Stimulated activated naive CD8-positive, alpha-beta T cell treated with anti-CD3 and anti-CD28 coated beads, Interleukin-15, Interleukin-2, amounts not matched to agents 100 U/mL and 50 U/mL, for 24 hours (primary cell): ENCODE results near the gene TTLL11.
"Not testable (repeated sequence)": the region's sequence is repeated elsewhere in the genome, so short reads cannot be mapped to it uniquely, and the experiment has no call there.

Source experiments
- ATAC-seq: fragments of 150-1000 bp; cut with Tn5 transposase; one replicate; pipeline ENCODE4 v1.10.0; 2021
- DNase-seq: peaks from one replicate; pipeline ENCODE4 v3.0.0; 2021

Gene TTLL11

DNA sequence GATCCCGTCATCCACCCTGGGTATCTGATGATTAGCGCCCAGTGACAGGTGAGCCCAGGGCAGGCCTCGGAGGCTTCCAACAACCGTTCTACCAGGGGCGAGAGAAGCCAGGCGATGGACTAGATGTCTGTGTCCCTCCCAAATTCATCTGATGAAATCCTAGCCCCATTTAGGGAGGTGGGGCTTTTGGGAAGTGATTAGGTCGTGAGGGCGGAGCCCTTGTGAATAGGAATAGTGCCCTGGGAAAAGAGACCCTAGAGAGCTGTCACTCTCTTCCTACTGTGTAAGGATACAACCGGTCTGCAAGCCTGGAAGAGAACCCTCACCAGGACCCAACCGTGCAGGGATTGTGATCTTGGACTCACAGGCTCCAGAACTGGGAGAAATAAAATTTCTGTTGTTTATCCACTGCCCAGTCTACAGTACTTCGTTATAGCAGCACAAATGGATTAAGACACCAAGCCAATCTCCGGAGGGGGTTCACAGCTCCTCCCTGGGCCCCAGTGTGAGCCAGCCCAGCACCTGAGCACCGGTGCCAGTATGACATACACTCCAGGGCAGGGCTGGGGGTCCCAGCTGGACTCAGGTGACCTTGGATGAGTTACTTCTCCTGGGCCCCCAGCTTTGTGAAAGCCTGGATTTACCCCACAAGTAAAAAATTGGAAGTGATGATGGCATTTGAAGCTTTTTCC, 279.4 kb downstream of the TTLL11 start:
- no peak for DNase-seq
- no peak for ATAC-seq

DNA sequence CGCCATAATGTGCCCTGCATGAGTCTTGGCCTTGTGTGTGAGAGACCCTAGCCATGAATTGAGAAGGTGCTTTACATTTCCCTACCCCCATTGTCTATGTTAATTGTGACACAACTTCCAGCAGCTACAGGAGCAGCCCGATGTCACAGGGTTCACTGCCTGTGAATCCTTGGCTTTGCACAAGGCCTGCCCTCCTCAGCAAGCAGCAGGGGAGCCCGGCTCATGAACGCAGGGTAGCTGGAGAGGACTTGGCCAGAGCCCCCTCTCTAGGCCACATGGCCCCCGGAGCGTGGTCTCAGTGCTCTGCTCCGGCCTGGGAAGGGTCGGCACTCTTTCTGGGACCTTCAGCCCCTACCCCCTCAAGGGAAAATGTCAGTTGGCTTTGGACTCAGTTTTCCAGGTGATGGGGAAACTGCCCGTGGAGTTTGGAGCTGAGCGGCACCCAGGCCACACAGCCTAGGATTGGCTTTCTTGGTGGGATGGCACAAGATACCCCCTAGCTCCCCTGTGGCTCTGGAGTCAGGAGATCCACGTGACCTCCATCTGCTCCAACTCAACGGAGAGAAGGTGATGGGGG, 280.9 kb downstream of the TTLL11 start:
- ATAC-seq (no peak), DNase-seq (no peak)

- DNase-seq (no peak), ATAC-seq (no peak)
Measured at GRCh38 chr9:121811751-121812150, 281.4 kb downstream of the TTLL11 start.

- ATAC-seq, result no peak
- DNase-seq, result no peak
Measured at GRCh38 chr9:121811140-121811539, 282.0 kb downstream of the TTLL11 start.

GRCh38 chr9:121810489-121810888, 282.6 kb downstream of the TTLL11 start:
- no peak for ATAC-seq

DNA sequence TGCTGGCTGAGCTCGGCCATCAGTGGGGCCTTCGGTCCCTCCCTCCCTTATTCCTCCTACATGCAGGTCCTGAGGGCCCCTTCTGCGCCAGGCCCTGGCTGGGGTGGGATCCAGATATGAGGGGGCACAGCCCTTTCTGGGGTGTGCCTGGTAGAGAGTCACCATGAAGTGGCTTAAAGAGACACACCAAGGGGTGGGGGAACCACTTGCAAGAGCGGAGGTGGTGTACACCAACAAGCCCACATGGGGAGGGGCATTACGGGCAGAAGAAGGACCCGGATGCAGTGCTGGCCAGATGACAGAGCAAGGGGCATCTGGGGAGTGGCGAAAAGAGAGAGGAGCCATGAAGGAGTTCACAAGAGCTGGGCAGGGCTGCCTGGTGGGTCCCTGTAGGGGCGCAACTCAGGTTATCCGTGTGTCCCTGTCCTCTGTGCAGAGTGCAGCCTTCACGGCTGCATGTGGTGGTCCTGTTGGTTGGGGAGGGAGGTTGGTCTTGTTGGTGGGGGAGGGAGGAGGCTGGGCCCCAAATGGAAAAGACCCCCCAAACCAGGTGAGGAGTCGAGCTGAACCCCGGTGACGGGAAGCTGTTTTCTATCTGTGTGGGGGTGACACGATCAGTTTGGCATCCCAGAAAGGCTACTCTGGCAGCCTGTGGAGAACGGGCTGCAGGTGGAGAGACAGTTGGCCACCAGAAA, 283.6 kb downstream of the TTLL11 start:
- ATAC-seq (no peak), DNase-seq (no peak)

More at GRCh38 chr9:121810489-121810888, 282.6 kb downstream of the TTLL11 start:
- DNase-seq, result no peak

DNA sequence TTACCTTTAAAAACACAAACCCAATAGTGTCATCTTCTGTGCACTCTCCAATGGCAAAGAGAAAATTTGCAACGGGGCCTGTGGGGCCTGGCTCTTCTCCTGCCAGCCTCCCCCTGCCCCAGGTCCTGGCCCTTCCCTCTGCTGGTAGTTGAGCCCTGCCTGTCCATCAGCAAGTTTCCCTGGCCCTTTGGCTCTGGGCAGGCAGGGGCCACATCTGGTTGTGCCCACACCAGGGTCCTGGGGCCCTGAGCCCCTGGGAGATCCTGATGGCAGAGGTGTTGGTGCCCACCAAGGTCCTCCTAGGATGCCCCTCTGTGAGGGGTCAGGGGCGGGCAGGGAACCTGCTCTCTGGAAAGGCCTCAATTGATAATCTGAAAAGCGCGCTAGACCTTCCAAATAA, 284.3 kb downstream of the TTLL11 start:
- no peak for ATAC-seq
- no peak for DNase-seq

- no peak for DNase-seq
- ATAC-seq, result no peak
Measured at GRCh38 chr9:121807823-121808278, 285.3 kb downstream of the TTLL11 start.

GRCh38 chr9:121807069-121807822, 285.9 kb downstream of the TTLL11 start:
- DNase-seq (no peak), ATAC-seq (no peak)

GRCh38 chr9:121802753-121803152, 290.4 kb downstream of the TTLL11 start:
- ATAC-seq (no peak), DNase-seq (no peak)

GRCh38 chr9:121801579-121801978, 291.5 kb downstream of the TTLL11 start:
- DNase-seq, result no peak
- no peak for ATAC-seq

DNA sequence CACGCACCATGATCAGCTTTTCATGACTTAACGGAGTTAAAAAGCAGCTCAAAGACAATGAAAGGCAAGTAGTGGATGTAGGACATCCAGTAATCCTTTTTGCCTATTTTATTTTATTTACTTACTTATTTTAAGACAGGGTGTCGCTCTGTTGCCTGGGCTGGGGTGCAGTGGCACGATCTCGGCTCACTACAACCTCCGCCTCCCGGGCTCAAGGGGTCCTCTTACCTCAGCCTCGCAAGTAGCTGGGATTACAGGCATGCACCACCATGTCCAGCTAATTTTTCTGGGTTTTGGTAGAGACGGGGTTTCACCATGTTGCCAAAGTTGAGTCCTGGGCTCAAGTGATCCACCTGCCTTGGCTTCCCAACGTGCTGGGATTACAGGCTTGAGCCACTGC, 292.7 kb downstream of the TTLL11 start:
- DNase-seq (no peak), ATAC-seq (no peak)

- ATAC-seq (no peak), DNase-seq (no peak)
Measured at GRCh38 chr9:121798941-121799340, 294.2 kb downstream of the TTLL11 start.

DNA sequence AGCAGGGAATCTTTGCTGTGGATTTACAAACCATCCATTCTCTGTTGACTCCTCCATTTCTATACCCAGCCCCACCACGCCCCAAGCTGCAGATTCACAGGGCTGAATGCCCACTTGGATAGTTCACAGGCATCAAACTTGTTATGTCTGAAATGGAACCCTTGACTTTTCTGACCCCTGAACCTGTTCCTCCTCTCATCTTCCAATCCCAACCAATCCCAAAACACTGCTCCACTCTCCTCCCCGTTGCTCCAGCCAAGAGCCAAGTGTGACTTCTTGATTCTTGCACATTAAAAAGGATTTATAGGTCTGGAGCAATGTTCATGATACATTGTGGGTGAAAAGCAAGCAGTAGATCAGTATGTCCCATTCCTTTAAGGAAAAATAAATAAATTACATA, 296.0 kb downstream of the TTLL11 start:
- DNase-seq, result no peak
- ATAC-seq, result no peak

- not testable (repeated sequence) for ATAC-seq, DNase-seq
Measured at GRCh38 chr9:121794334-121794733, 298.8 kb downstream of the TTLL11 start.

GRCh38 chr9:121792476-121792875, 300.6 kb downstream of the TTLL11 start:
- ATAC-seq, DNase-seq: not testable (repeated sequence)

DNA sequence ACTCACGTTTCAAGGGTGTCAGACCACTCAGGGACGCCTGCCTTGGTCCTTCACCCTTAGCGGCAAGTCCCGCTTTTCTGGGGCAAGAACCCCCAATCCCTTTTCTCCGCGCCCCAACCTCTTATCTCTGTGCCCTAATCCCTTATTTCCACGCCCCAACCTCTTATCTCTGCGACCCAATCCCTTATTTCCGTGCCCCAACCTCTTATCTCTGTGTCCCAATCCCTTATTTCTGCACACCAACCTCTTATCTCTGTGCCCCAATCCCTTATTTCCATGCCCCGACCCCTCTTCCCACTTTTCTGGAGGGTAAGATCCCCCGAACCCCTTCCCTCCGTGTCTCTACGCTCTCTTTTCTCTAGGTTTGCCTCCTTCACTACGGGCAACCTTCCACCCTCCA, 302.3 kb downstream of the TTLL11 start:
- ATAC-seq (no peak), DNase-seq (no peak)

DNA sequence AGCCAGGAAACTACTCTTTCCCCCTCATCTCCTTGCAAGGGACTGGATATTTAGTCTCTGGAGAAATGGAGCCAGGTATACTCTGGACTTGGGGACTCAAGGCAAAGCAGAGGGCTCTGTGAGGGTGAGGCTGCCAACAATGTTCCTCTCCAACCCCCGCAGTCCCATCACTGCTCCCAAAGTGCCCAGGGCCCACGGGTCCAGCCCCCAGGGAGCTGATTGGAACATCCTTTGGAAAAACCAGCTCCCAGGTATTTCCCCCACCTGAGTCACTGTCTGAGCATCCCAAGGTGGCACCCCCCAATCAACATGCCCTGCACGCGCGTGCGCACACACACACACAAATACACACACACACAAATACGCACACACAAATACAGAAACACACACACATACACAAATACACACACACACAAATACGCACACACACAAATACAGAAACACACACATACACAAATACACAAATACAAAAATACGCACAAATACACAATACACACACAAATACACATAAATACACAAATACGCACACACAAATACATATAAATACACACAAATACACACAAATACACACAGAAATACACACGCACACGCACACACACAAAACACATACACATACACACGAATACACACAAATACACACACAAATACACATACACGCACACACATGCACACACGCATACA, 304.3 kb downstream of the TTLL11 start:
- ATAC-seq (no peak), DNase-seq (no peak)

GRCh38 chr9:121786998-121787422, 306.1 kb downstream of the TTLL11 start:
- no peak for ATAC-seq
- DNase-seq, result no peak

DNA sequence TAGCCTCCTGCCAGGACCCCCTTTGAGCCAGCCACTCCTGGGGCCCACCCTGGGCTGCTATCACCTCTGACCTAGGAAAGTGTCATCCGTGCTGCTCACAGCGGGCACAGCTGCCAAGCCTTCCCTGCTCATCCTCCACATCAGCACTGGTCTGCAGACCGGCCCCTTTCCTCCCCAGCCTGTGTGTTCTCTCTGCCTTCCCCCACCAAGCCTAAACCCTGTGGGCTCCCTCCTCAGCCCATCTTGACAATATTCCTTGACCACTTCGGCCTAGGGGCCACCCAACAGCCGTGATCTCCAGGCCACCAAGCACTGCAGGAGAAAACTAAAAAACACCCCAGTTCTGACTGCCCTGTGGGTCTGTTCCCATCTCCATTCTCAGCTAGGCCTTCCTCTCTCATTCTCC, 306.6 kb downstream of the TTLL11 start:
- DNase-seq (no peak), ATAC-seq (no peak)

GRCh38 chr9:121785673-121786542, 307.2 kb downstream of the TTLL11 start:
- ATAC-seq (no peak), DNase-seq (no peak)
